Measurements from ENCODE around the gene MAGI1.

- TF ChIP-seq REST (IDR thresholded peaks at IDR 0.05; ENCODE audit: low read depth, low read length), result no peak
- no peak for TF ChIP-seq CTCF (IDR thresholded peaks at IDR 0.05)
- no peak for TF ChIP-seq SIN3A (IDR thresholded peaks at IDR 0.05; ENCODE audit: borderline replicate concordance, low read depth, low read length)
- TF ChIP-seq JUND (IDR thresholded peaks at IDR 0.05), result no peak
- no peak for TF ChIP-seq TCF12 (IDR thresholded peaks at IDR 0.05)
- TF ChIP-seq, protein P1, sequence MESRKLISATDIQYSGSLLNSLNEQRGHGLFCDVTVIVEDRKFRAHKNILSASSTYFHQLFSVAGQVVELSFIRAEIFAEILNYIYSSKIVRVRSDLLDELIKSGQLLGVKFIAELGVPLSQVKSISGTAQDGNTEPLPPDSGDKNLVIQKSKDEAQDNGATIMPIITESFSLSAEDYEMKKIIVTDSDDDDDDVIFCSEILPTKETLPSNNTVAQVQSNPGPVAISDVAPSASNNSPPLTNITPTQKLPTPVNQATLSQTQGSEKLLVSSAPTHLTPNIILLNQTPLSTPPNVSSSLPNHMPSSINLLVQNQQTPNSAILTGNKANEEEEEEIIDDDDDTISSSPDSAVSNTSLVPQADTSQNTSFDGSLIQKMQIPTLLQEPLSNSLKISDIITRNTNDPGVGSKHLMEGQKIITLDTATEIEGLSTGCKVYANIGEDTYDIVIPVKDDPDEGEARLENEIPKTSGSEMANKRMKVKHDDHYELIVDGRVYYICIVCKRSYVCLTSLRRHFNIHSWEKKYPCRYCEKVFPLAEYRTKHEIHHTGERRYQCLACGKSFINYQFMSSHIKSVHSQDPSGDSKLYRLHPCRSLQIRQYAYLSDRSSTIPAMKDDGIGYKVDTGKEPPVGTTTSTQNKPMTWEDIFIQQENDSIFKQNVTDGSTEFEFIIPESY (IDR thresholded peaks at IDR 0.05; ENCODE audit: borderline replicate concordance, low read depth), result no peak
- TF ChIP-seq RAD21 (IDR thresholded peaks at IDR 0.05; ENCODE audit: low read length), result no peak
- TF ChIP-seq CHD2 (IDR thresholded peaks at IDR 0.05; ENCODE audit: low read length, partially characterized antibody), result no peak
- no peak for TF ChIP-seq FOXM1 (IDR thresholded peaks at IDR 0.05; ENCODE audit: low read depth)
- no peak for TF ChIP-seq SMC3 (IDR thresholded peaks at IDR 0.05; ENCODE audit: low read depth, low read length)
- TF ChIP-seq TAF1 (IDR thresholded peaks at IDR 0.05; ENCODE audit: borderline replicate concordance, low read depth, low read length), result no peak
- no peak for TF ChIP-seq MAX (IDR thresholded peaks at IDR 0.05; ENCODE audit: low read depth)
- TF ChIP-seq MEF2A (IDR thresholded peaks at IDR 0.05; ENCODE audit: borderline replicate concordance, low read depth), result no peak
Observed at GRCh38 chr3:65466300-65466988, 572.3 kb downstream of the MAGI1 start.

Measured in SK-N-SH (cell line).